Measurements from ENCODE around the gene DUXB.

DNA sequence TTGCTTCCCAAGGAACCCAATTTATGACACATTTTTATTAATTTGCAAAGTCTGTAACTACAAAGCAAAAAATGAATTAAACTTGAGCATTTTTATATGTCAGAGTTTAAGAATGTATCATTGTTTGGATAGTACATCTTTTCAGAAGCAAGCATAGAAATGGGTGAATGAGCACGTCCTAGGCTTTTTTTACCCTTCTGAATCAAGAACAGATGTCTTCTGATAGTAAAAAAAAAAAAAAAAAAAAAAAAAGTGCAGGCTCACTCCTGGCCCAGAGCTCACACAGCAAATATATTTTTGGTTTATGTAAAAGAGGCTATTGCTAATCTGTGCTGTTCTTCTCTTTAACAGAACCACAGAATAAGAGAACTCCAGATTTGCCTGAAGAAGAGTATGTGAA is 47.3 kb downstream of the DUXB start:
- TF ChIP-seq ELF4 (IDR thresholded peaks at IDR 0.05) (no peak), LEF1 (IDR thresholded peaks at IDR 0.05; ENCODE audit: borderline replicate concordance) (no peak), SUZ12 (IDR thresholded peaks at IDR 0.05) (no peak), NFRKB (IDR thresholded peaks at IDR 0.05) (no peak), FOXM1 (IDR thresholded peaks at IDR 0.05; ENCODE audit: borderline replicate concordance) (no peak), TARDBP (IDR thresholded peaks at IDR 0.05) (no peak), BHLHE40 (IDR thresholded peaks at IDR 0.05; ENCODE audit: borderline replicate concordance) (no peak), SP1 (IDR thresholded peaks at IDR 0.05) (no peak), FOXA1 (IDR thresholded peaks at IDR 0.05) (no peak)
- TF ChIP-seq, protein P1, sequence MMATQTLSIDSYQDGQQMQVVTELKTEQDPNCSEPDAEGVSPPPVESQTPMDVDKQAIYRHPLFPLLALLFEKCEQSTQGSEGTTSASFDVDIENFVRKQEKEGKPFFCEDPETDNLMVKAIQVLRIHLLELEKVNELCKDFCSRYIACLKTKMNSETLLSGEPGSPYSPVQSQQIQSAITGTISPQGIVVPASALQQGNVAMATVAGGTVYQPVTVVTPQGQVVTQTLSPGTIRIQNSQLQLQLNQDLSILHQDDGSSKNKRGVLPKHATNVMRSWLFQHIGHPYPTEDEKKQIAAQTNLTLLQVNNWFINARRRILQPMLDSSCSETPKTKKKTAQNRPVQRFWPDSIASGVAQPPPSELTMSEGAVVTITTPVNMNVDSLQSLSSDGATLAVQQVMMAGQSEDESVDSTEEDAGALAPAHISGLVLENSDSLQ (IDR thresholded peaks at IDR 0.05): no peak

Data from HEK293T (cell line).